ENCODE results near the gene SLC2A1. TPM values are rescaled to one million over a fixed set of nuclear protein-coding genes. Genes with fewer than 3 reads are reported as not detected.

Gene SLC2A1
- total RNA-seq, 2 donors from 2014 or later: 25.0 to 51.5 TPM

- H3K9me3 ChIP-seq: no peaks in the 10 kb centered on the region
- no peaks in the 10 kb centered on the region for H3K27me3 ChIP-seq
- DNase-seq (ENCODE audit: low spot score): no peak
- no peak overlapping the region for H3K4me3 ChIP-seq
- H3K4me1 ChIP-seq: peaks cover 0 to 34% of the 10 kb centered on the region in 2 donors
- no peaks in the 10 kb centered on the region for H3K36me3 ChIP-seq
- no peak for TF ChIP-seq CTCF (IDR thresholded peaks at IDR 0.05)
- no peak overlapping the region for H3K27ac ChIP-seq
Measured at GRCh38 chr1:42936309-42937078, 22.2 kb downstream of the SLC2A1 start.

GRCh38 chr1:42935971-42936308 lies 22.7 kb downstream of the SLC2A1 start:
- Histone ChIP-seq H3K27me3 (no peaks in the 10 kb centered on the region), H3K4me1 (peaks cover 0 to 28% of the 10 kb centered on the region in 2 donors), H3K9me3 (no peaks in the 10 kb centered on the region), H3K4me3 (no peak overlapping the region), H3K27ac (no peak overlapping the region), H3K36me3 (no peaks in the 10 kb centered on the region)
- TF ChIP-seq CTCF (IDR thresholded peaks at IDR 0.05): no peak
- DNase-seq (ENCODE audit: low spot score): no peak

- no peak for TF ChIP-seq CTCF (IDR thresholded peaks at IDR 0.05)
- DNase-seq (ENCODE audit: low spot score): no peak
- no peaks in the 10 kb centered on the region for H3K9me3 ChIP-seq
- H3K27me3 ChIP-seq: no peaks in the 10 kb centered on the region
- no peak overlapping the region for H3K27ac ChIP-seq
- H3K4me1 ChIP-seq: peaks cover 0 to 23% of the 10 kb centered on the region in 2 donors
- H3K36me3 ChIP-seq: no peaks in the 10 kb centered on the region
- H3K4me3 ChIP-seq: no peak overlapping the region
Measured at GRCh38 chr1:42935313-42935895, 23.3 kb downstream of the SLC2A1 start.

- peaks cover 0 to 18% of the 10 kb centered on the region in 2 donors for H3K4me1 ChIP-seq
- H3K36me3 ChIP-seq: no peaks in the 10 kb centered on the region
- no peak for DNase-seq (ENCODE audit: low spot score)
- no peaks in the 10 kb centered on the region for H3K27me3 ChIP-seq
- H3K27ac ChIP-seq: no peak overlapping the region
- no peak overlapping the region for H3K4me3 ChIP-seq
- H3K9me3 ChIP-seq: no peaks in the 10 kb centered on the region
- TF ChIP-seq CTCF (IDR thresholded peaks at IDR 0.05): no peak
Measured at GRCh38 chr1:42934541-42935312, 23.9 kb downstream of the SLC2A1 start.

- peaks cover 0 to 18% of the 10 kb centered on the region in 2 donors for H3K4me1 ChIP-seq
- H3K9me3 ChIP-seq: no peaks in the 10 kb centered on the region
- no peak for DNase-seq (ENCODE audit: low spot score)
- H3K4me3 ChIP-seq: no peak overlapping the region
- no peaks in the 10 kb centered on the region for H3K27me3 ChIP-seq
- no peaks in the 10 kb centered on the region for H3K36me3 ChIP-seq
- H3K27ac ChIP-seq: no peak overlapping the region
- TF ChIP-seq CTCF (IDR thresholded peaks at IDR 0.05): no peak
Measured at GRCh38 chr1:42933610-42934491, 24.8 kb downstream of the SLC2A1 start.
